GM23248 (cell line): ENCODE data around the gene CATSPER4.

Experiments
- EZH2 ChIP-seq: fragments of 200-600 bp; sonication (generic); IDR thresholded peaks from 2 replicates; pipeline ENCODE4 v1.6.1; 2018; ENCODE audit warnings: antibody characterized with exemption, mild to moderate bottlenecking; ENCODE audit not compliant: insufficient read depth, poor library complexity, severe bottlenecking
- EZH2phosphoT487 ChIP-seq: fragments of 200-600 bp; sonication (generic); IDR thresholded peaks from 2 replicates; pipeline ENCODE4 v1.6.1; 2018; ENCODE audit warnings: antibody characterized with exemption, moderate library complexity, mild to moderate bottlenecking, low read depth; ENCODE audit not compliant: insufficient read depth

DNA sequence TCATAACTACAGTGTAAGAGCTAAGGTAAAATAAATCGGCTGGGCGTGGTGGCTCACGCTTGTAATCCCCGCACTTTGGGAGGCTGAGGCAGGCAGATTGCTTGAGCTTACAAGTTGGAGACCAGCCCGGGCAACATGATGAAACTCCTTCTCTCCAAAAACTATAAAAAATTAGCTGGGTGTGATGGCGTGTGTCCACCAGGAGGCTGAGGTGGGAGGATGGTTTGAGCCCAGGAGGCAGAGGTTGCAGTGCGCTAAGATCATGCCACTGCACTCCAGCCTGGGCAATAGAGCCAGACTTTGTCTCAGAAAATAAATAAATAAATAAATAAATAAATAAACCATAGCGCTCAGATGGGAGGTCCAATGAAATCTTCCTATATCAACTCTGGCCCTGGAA lies 48.2 kb upstream of the CATSPER4 start:
- no peak for TF ChIP-seq EZH2
- TF ChIP-seq EZH2phosphoT487: no peak
